ENCODE data around the gene MRPS34.
"Not testable (repeated sequence)": the region's sequence is repeated elsewhere in the genome, so short reads cannot be mapped to it uniquely, and the experiment has no call there.

Gene MRPS34

DNA sequence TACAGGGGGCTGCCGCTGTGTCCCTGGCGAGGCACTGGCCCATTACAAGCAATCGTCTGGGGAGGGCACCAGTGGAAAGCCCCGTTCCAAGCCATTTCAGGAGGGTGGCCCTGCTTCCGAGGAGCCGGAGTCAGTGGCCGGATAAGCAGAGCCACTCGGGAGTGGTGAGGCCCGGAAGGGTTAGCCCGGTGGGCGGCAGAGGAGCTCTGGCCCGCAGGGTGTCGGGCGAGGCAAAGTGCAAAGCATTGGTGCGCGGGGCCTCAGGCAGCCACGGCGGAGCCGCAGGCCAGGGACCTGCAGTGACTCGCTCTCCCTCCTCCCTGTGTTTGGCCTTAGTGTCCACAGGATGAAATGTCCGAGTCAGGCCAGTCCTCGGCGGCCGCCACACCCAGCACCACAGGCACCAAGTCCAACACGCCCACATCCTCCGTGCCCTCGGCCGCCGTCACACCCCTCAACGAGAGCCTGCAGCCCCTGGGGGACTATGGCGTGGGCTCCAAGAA, 26.2 kb downstream of the MRPS34 start:
- no peak for DNase-seq

DNA sequence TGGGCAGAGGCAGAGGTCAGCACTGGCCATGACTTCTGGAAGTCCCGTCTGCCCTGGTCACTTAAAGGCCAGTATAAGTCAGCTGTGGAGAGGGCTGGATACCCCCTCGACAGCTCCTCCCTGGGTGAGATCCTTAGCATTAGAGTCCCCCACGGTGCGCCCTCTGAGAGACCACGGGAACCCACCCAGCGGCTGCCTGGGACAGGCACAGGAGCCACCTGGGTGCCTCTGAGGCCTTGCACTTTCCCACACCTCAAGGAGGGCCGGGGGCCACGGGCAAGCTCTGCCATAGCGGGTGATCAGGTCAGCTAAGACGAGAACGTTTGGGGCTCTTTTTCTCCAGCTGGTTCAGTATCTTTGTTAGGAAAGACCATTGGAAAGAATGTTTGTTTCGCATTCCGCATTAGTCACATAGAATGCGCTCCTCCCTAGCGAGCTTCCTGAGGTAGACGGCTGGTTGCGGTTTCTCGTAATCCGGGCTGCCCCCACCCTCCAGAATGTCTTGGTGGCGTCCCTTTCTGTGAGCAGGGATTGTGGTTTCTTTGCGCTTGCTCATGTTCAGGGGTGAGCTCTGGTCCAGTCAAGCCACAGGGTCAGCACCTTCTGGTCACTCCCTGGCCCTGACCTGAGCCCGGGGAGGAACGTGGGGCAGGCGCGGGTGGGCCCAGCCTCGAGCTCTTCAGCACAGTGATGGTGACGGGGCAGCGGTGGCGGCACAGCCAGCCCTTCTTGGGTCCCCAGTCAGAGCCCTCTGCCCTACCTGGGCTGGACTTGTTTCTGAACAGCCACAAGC, 26.8 kb downstream of the MRPS34 start:
- no peak for DNase-seq

DNA sequence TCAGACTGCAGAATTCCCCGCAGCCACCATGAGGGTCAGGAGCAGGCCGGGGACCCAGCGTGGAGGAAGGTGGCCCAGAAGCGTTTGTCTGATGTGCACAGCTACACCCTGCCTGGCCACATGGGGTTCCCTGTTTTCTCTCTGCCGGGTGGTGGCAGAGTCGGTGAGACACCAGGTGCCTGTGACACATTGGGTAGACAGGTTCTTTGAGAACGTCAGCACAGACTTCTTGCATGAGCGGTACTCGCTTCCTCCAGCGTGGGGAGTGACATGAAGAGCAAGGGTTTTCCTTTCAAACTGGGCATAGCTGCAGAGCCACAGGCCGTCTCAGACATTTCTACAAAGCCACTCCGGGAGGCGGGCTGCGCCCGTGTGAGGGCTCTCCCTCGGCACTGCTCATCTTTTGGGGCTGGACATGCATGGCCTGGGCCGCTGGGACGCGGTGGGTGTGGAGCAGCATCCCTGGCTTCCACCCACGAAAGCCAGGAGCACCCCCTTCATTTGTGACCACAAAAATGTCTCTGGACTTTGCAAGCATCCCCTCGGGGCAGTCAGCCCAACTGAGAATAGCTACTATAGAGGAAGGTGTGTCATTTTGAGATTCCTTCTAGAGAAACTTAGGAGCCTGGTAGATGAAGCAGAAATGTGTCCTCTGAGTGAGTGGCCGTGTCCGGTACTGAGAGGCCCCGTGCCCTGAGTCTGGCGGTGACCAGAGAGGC, 27.6 kb downstream of the MRPS34 start:
- DNase-seq: no peak

DNA sequence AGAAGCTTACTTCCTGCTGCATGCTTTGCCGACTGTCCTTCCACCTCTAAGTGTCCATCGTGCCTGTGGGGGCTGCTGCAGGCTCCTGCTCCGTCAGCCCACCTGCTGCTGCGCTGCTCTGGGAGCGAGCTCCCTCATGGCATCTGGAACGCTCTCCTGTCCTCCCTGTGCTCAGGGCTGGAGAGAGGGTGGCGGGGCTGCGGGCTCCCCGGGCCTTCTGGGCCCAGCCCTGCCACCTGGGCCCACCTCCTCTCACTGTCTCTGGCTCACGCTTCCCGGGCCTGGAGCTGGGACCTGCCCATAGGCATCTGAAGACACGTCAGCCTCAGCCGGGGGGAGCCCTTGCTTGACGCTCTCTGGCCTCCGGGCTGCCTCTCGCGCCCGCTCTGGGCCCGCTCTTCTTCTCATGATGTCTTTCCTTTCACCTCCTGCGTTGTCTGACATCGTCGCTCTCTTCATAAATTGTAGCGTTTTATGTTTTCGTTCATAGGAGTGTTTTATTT, 28.5 kb downstream of the MRPS34 start:
- DNase-seq: no peak

DNA sequence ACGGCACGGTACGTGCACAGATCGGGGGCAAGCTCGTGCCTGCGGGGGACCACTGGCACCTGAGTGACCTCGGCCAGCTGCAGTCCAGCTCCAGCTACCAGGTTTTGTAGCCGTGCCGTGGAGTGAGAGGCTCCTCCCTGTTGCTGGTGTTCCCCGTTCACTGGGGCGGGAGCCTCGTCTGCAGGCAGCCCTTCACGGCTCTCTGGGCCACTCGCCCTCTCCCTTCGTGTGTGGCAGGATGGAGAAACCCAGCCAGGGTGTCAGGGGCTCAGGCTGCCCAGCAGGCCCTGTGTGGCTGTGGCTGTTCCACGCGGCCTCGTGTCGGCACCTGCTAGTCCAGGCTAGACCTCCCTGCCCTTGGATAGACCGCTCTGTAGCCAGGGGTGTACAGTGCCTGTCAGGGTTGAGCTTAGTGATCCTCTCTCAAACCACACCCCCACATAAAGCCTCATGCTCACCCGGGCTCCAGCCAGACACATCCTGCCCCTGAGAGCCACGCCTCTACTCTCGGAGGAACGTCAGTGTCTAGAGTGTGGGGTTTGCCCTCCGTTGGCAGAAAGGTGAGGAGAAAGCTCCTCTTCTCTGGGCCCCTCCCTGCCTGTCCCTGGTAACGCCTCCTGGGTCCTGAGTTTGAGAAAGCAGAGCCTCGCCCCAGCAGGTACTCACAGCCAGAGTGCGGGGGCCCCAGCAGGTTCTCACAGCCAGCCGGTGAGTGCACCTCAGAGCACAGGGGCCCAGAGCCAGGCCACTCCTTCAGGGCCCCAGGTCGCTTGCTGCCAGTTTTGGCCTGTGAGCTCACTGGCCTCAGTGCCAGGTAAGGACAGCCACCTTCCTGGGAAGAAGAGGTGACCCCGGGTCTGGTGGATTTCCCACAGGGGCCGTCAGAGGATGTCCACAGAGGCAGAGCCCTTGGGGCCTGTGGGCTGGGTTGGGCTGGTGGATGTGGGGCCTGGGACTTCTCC, 29.3 kb downstream of the MRPS34 start:
- DNase-seq: no peak

DNA sequence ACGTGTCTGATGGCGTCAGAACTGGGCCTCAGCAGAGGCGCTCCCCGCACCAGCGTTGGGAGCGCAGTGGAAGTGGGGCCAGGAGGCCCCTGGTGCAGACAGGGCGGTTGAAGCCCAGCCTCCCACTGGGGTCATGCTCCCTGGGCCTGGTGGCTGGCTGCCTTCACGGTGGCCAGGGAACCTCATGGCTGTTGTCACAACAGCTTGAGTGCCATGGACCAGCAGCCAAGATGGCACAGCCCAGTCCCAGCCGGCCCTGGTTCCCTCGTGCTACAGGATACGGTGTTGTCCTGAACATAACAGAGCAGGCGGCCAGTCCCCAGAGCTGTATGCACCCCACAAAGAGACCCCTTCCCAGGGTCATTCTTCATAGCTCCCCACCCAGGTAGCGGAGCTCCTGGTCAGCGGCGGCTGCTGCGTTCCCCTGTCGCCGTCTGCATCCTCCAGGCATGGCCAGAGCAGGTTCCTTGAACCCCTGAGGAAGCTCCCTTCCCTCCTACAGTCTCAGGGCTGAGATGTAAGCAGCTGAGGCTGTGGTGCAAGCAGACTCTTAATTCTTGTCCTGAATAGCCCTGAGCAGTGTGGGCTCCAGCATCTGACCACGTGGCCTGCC, 31.3 kb downstream of the MRPS34 start:
- DNase-seq: no peak

DNA sequence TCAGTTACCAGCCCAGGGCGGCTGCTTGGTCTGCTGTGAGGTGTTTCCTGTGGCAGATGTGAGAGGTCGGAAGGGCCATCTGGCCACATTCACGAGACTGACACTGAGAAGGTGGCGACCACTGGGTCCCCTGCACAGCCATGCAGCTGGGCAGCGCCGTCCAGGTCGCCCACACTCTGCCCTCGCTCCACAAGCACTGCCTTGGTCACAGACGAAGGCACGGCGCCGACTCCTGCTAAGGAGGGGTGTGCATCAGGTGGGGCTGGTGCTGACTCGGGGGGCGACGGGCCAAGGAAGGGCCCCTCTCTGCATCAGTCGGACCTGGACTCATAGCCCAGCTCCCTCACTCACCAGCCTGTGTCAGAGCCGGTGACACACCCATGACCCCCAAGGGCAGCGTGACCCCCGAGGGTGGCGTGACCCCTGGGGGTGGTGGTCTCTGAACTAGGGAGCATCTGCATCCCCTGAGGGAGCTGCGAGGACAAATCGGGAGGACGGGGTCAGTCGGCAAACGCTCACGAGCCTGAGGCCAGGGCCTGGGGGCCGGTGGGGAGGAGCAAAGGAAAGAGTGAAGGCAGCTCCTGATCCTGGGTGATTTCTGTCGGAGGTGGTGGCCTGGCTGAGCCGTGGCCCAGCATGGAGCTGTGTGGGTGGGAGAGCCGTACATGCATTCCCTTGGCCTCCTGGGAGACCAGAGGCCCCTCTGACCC, 32.0 kb downstream of the MRPS34 start:
- no peak for DNase-seq

DNA sequence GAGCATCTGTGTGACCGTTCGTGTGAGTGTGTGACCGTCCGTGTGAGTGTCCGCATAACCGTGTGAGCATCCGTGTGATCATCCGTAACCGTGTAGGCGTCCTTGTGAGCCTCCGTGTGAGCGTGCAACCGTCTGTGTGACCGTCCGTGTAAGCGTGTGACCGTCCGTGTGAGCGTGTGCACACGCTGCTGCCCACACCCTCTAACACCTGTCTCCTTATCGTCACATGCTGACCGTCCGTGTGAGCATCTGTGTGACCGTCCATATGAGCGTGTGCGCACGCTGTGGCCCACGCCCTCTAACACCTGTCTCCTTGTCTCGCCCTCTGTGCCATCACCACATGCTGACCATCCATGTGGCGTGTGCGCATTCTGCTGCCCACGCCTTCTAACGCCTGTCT, 32.7 kb downstream of the MRPS34 start:
- no peak for DNase-seq

DNA sequence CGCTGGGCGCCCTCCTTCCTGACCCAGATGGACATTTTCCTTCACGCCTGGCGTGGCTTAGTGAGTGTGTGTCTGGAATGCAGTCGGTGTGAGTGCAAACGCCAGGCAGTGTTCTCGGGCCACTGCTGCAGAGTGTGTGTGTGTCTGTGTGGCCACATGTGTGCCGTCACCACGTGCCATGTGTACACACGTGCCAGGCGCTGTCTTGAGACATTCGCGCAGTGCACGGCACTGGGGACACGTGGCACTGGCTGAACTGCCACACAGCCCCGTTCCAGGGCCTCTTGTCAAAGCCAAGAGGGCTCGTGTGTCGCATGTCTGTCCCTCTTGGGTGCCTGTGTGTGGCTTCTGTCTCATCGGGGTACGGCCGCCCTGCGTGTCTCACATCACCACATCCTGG, 38.1 kb downstream of the MRPS34 start:
- no peak for DNase-seq

DNA sequence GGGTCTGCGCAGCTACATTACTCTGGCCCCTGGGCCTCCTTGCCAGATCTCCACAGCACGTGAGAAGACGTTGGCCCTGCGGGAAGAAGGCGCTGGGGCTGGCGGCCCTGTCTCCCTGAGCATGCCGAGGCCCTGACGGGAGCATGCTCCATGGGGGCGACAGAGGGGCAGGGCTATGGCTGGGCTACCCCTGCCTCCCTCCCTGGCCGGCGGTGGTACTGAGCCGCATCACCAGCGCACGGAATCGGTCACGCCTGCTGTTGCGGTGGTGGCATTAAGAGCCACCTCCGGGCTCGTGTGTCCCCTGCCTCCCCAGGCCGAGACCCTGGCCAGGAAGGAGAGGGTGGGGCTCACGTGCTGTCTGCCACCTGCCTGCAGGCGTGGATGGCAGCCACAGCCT, 38.8 kb downstream of the MRPS34 start:
- no peak for DNase-seq

DNA sequence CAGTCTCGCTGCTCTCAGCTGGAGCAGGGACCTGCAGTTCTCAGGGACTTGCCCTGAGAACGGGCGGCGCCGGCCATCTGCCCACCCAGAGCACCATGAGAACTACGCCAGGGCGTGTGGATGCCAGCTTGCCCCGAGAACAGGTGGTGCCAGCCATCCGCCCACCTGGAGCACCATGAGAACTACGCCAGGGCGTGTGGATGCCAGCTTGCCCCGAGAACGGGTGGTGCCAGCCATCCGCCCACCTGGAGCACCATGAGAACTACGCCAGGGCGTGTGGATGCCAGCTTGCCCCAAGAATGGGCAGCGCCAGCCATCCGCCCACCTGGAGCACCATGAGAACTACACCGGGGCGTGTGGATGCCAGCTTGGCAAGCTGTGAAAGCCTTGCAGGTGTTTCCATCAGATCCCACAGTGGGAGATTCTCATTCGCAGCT, 40.4 kb downstream of the MRPS34 start:
- DNase-seq: not testable (repeated sequence)

DNA sequence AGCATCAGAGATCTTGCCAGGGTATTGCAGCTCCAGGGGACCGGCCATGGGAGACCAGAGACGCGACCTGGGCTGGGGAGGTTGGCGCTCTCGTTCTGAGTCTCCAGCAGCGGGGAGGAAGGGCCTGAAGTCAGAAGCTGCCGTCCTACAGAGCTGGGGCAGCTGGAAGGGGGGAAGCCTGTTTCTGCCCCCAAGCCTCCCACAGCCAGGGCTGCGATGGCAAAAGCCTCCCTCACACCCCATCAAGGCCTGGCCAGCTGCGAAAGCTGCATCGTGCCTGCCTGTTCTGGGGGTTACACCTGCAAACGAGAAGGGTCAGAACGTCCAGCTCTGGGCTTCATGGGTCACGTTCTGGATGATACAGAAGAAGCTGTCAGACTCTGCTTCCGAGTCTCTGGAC, 40.9 kb downstream of the MRPS34 start:
- no peak for DNase-seq

DNA sequence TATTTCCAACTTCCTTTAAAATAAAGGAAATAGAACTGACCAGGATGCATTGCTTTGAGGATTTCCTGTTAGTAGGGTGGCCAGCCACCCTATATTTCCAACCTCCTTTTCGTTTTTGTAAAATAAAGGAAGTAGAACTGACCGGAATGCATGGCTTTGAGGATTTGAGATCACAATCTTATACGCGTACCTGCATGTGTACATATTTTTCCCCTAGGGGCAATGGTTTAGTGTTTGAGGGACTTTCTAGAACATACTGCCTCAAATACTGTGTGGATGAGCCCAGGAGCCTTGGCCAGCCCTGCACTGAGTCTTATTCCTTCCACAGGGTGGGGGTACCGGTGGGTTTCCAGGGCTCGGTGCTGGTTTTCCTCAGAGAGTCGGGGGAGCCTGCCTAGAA, 41.3 kb downstream of the MRPS34 start:
- DNase-seq: no peak

DNA sequence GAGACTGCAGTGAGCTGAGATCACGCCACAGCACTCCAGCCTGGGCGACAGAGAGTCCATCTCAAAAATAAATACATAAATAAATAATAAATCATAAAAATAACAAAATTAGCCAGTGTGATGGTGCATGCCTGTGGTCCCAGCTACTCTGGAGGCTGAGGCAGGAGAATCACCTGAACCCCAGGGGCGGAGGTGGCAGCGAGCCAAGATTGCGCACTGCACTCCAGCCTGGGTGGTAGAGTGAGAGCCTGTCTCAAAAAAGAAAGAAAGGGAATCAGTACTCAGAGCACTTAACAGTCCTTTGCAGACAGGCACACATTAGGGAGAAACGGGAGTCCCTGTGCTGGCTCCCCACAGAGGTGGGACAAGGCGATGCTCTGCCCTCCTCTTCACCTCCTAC, 41.9 kb downstream of the MRPS34 start:
- no peak for DNase-seq

DNA sequence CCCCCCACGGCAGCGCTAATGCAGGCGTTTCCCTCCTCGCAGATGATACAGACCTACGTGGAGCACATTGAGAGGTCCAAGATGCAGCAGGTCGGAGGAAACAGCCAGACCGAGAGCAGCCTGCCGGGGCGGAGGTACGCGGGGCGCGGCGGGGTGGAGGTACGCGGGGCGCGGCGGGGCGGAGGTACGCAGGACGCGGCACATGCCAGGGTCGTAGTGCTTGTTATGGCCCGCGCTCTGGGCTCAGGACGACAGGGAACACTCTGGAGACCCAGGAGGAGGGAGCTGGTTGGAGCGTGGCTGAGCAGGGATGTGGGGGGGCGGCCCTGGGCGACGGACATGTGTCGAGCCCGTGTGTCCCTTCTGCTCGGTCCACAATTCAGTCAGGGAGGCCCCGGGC, 43.5 kb downstream of the MRPS34 start:
- no peak for DNase-seq

DNA sequence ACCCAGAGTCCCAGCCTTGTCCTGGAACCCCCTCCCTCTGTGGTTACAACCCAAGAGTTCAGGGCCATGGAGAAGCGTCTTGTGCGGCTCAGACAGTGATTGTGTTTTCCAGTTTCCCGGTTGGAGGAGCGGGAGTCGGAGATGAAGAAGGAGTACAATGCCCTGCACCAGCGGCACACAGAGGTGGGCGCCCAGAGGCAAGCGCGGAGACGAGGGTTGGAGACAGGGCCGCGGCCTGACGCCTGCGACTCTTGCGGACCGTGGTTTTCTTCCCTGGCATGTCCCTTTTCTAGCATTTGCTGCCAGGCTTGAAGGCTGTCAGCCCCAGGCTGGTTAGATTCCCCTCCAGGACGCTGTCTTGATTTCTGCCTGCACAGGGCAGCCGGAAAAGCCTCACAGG, 43.9 kb downstream of the MRPS34 start:
- DNase-seq: no peak

DNA sequence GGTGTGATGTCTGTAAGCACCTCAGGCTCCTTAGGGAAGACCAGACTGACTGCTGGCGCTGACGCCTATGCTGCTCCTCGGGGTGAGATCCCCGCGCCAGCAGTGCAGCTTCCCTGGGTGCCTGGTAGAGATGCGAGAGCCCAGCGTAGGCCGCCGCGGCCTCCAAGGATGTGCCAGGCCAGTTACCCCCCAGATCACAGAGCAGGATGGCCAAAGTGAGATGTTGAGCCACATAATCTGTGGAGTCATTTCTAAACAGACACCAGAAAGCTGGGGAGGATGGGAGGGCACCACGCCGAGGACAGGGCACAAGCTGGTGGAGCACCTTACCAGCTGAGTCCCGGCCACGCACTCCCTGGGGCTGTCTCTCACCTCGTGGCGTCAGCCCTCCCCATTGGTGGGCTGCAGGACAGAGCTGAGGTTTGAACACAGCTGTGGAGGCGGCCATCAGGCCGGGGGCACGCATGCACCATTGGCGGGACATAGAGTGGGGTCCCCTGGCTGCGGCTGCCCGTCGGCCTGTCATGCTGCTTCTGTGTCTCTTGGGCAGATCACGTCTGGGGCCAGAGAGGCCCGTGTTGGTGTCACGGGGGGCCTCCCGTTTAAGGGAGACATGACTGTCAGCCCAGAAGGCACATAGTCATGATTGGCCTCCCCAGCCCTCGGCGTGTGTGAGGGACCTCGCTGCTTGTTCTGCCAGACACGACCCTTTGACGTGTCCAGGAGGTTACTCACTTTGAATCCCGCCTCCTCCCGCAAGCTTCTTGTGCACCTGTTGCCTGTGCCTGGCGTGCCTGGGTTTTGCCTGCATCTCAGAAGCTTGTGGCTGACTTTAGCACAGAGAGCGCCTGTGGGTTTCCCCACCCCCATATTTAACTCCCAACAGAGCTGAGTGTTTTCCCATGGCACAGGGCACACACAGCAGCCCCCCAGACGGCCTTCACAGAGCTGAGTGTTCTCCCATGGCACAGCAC, 45.0 kb downstream of the MRPS34 start:
- no peak for DNase-seq

DNA sequence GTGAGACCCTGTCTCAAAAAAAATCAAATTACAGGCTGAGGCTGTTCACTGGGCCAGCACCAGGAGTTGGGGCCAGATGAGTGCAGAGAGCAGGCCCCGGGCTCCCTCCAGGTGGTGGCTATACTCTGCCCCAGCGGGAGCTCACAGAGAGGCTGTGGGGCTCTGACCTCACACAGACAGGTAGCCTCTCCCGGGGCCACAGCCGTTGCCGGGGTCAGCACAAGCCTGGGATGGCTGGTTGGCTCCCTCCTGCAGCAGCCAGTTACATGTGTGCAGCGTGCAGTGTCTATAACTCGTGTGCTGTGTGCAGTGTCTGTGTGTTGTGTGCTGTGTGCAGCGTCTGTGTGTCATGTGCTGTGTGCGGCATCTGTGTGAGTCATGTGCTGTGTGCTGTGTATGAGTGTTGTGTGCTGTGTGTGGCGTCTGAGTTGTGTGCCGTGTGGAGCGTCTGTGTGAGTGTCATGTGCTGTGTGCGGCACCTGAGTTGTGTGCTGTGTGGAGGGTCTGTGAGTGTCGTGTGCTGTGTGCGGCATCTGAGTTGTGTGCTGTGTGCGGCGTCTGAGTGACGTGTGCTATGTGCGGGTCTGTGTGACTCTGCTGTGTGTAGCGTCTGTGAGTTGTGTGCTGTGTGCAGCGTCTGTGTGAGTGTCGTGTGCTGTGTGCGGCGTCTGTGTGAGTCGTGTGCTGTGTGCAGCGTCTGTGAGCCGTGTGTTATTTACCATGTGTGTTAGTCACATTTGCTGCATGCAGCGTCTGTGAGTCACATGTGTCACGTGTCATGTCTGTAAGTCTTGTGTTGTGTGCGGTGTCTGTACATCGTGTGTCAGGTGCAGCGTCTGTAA, 46.1 kb downstream of the MRPS34 start:
- DNase-seq: no peak

DNA sequence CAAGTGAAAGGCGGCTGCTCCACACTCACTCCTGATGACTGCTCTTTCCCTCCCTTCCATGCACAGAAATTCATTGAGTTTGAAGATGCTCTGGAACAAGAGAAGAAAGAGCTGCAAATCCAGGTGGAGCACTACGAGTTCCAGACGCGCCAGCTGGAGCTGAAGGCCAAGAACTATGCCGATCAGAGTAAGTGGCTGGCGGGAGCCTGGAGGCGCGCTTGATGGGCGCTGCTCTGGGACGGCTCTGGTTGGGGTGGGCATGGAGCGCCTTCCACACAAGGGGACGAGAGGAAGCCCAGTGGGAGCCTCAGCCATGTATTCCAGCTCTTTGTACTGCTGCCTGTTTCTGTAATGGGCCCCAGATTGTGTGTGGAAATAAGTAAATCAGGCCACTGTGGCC, 48.4 kb downstream of the MRPS34 start:
- DNase-seq: no peak
